Adipocyte (in vitro differentiated cells): ENCODE results near the gene TEX9.
"Not testable (repeated sequence)": the region's sequence is repeated elsewhere in the genome, so short reads cannot be mapped to it uniquely, and the experiment has no call there.

Source experiments
- DNase-seq: peaks from one replicate; pipeline ENCODE4 v3.0.0-alpha.2; 2015; ENCODE audit warnings: low read depth
- H3K27me3 ChIP-seq: replicated peaks from 2 replicates; pipeline ENCODE4 v1.7.0; 2013; ENCODE audit warnings: mild to moderate bottlenecking, low read length, moderate library complexity; ENCODE audit not compliant: control insufficient read depth, insufficient read depth
- H3K36me3 ChIP-seq: 2 replicates; pipeline ENCODE4 v1.7.0; 2013; ENCODE audit warnings: low read length, mild to moderate bottlenecking, moderate library complexity; ENCODE audit not compliant: control insufficient read depth, insufficient read depth, severe bottlenecking
- H3K4me1 ChIP-seq: 2 replicates; pipeline ENCODE4 v1.7.0; 2013; ENCODE audit warnings: mild to moderate bottlenecking, low read length, moderate library complexity; ENCODE audit not compliant: control insufficient read depth, insufficient read depth
- H3K4me3 ChIP-seq: 2 replicates; pipeline ENCODE4 v1.7.0; 2013; ENCODE audit warnings: mild to moderate bottlenecking, low read length, moderate library complexity
- H3K9ac ChIP-seq: 2 replicates; pipeline ENCODE4 v1.7.0; 2013; ENCODE audit warnings: mild to moderate bottlenecking, low read length, moderate library complexity
- H3K9me3 ChIP-seq: 2 replicates; pipeline ENCODE4 v1.7.0; 2013; ENCODE audit warnings: mild to moderate bottlenecking, low read length, moderate library complexity; ENCODE audit not compliant: control insufficient read depth

TEX9 gene

GRCh38 chr15:56366211-56366610 is 985 bp downstream of the TEX9 start:
- no peaks in the 10 kb centered on the region for H3K36me3 ChIP-seq
- no peak for DNase-seq
- H3K4me1 ChIP-seq, result peaks cover 13% of the 10 kb centered on the region
- H3K27me3 ChIP-seq, result no peaks in the 10 kb centered on the region
- H3K4me3 ChIP-seq, result peak overlapping the region; percentile 98
- peaks cover 4% of the 10 kb centered on the region for H3K9me3 ChIP-seq
- peak overlapping the region; percentile 92 for H3K9ac ChIP-seq

- Histone ChIP-seq H3K4me3 (no peak overlapping the region), H3K9me3 (peaks cover 2% of the 10 kb centered on the region), H3K27me3 (no peaks in the 10 kb centered on the region)
Measured at GRCh38 chr15:56367156-56367555, 1.9 kb downstream of the TEX9 start.

GRCh38 chr15:56369234-56369633 is 4.0 kb downstream of the TEX9 start:
- H3K9ac ChIP-seq, result no peak overlapping the region

More at GRCh38 chr15:56367156-56367555, 1.9 kb downstream of the TEX9 start:
- Histone ChIP-seq H3K4me1 (peaks cover 13% of the 10 kb centered on the region), H3K9ac (no peak overlapping the region), H3K36me3 (no peaks in the 10 kb centered on the region)
- no peak for DNase-seq

GRCh38 chr15:56371495-56372147 is 6.4 kb downstream of the TEX9 start:
- Histone ChIP-seq H3K9me3 (no peaks in the 10 kb centered on the region), H3K27me3 (no peaks in the 10 kb centered on the region), H3K36me3 (no peaks in the 10 kb centered on the region), H3K4me1 (no peaks in the 10 kb centered on the region), H3K4me3 (no peak overlapping the region), H3K9ac (no peak overlapping the region)
- no peak for DNase-seq

More at GRCh38 chr15:56369234-56369633, 4.0 kb downstream of the TEX9 start:
- no peak overlapping the region for H3K4me3 ChIP-seq
- H3K36me3 ChIP-seq, result no peaks in the 10 kb centered on the region
- peaks cover 13% of the 10 kb centered on the region for H3K4me1 ChIP-seq
- no peak for DNase-seq
- no peaks in the 10 kb centered on the region for H3K27me3 ChIP-seq
- H3K9me3 ChIP-seq, result no peaks in the 10 kb centered on the region

- not testable (repeated sequence) for DNase-seq, H3K27me3 ChIP-seq, H3K36me3 ChIP-seq, H3K4me1 ChIP-seq, H3K9ac ChIP-seq, H3K4me3 ChIP-seq
- peaks cover 12% of the 10 kb centered on the region for H3K9me3 ChIP-seq
Measured at GRCh38 chr15:56374693-56375092, 9.5 kb downstream of the TEX9 start.

GRCh38 chr15:56377822-56378221 is 12.6 kb downstream of the TEX9 start:
- H3K4me3 ChIP-seq, H3K9ac ChIP-seq, H3K4me1 ChIP-seq, H3K36me3 ChIP-seq, DNase-seq, H3K27me3 ChIP-seq: not testable (repeated sequence)
- peaks cover 19% of the 10 kb centered on the region for H3K9me3 ChIP-seq

- no peak overlapping the region for H3K9ac ChIP-seq
- no peak for DNase-seq
- H3K9me3 ChIP-seq, result peaks cover 12% of the 10 kb centered on the region
- H3K36me3 ChIP-seq, result no peaks in the 10 kb centered on the region
- H3K4me3 ChIP-seq, result no peak overlapping the region
- no peaks in the 10 kb centered on the region for H3K4me1 ChIP-seq
- no peaks in the 10 kb centered on the region for H3K27me3 ChIP-seq
Measured at GRCh38 chr15:56383010-56383409, 17.8 kb downstream of the TEX9 start.

DNA sequence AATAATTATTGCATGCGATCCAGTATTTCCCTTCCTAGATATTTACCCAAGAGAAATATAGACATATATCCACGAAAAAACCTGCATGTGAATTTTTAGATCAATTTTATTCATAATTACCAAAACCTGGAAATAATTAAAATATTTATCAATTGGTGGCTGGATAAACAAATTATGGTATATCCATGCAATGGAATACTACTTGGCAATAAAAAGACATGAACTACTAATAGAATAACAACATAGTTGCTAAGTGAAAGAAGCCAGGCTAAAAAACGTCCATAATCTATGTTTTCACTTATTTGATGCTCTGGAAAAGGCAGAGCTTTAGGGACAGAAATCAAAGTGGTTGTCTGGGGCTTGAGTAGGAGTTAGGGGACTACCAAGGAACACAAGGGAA is 20.7 kb downstream of the TEX9 start:
- H3K36me3 ChIP-seq, result no peaks in the 10 kb centered on the region

GRCh38 chr15:56390739-56391267 is 25.6 kb downstream of the TEX9 start:
- no peak for DNase-seq
- Histone ChIP-seq H3K9ac (no peak overlapping the region), H3K4me1 (no peaks in the 10 kb centered on the region), H3K4me3 (no peak overlapping the region), H3K9me3 (no peaks in the 10 kb centered on the region), H3K27me3 (no peaks in the 10 kb centered on the region), H3K36me3 (no peaks in the 10 kb centered on the region)

More for the DNA sequence above, 20.7 kb downstream of the TEX9 start:
- no peak overlapping the region for H3K9ac ChIP-seq
- no peaks in the 10 kb centered on the region for H3K9me3 ChIP-seq
- no peaks in the 10 kb centered on the region for H3K4me1 ChIP-seq
- no peak overlapping the region for H3K4me3 ChIP-seq
- H3K27me3 ChIP-seq, result no peaks in the 10 kb centered on the region
- no peak for DNase-seq

DNA sequence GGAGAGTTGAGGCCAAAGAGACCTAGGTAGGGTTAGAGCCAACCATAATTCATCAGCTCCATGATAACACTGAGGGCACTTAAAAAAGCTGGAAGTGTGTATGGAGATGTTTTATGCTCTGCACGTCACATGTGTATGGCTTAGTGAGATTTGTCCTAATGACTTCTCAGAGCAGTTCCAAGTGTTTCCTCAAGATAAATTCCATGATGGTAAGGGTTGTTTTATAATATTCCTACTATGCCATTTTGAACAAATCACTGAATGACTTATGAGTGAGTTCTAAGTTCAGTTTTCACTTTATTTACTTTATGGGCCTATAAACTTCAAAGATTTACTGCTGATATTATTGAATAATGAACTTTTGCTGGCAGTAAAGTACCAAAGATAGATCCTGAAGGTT is 28.1 kb downstream of the TEX9 start:
- H3K9me3 ChIP-seq, result no peaks in the 10 kb centered on the region
- H3K36me3 ChIP-seq, result no peaks in the 10 kb centered on the region
- H3K27me3 ChIP-seq, result no peaks in the 10 kb centered on the region
- H3K4me3 ChIP-seq, result no peak overlapping the region
- H3K9ac ChIP-seq, result no peak overlapping the region
- H3K4me1 ChIP-seq, result no peaks in the 10 kb centered on the region
- no peak for DNase-seq

GRCh38 chr15:56394909-56395308 is 29.7 kb downstream of the TEX9 start:
- H3K4me3 ChIP-seq, result no peak overlapping the region
- no peak for DNase-seq
- no peaks in the 10 kb centered on the region for H3K27me3 ChIP-seq
- H3K9me3 ChIP-seq, result no peaks in the 10 kb centered on the region
- no peaks in the 10 kb centered on the region for H3K36me3 ChIP-seq
- H3K4me1 ChIP-seq, result no peaks in the 10 kb centered on the region
- no peak overlapping the region for H3K9ac ChIP-seq

- not testable (repeated sequence) for H3K9ac ChIP-seq, DNase-seq, H3K4me1 ChIP-seq, H3K9me3 ChIP-seq, H3K4me3 ChIP-seq, H3K36me3 ChIP-seq, H3K27me3 ChIP-seq
Measured at GRCh38 chr15:56397325-56397724, 32.1 kb downstream of the TEX9 start.
